ENCODE measurements around the gene PRKN.

DNA sequence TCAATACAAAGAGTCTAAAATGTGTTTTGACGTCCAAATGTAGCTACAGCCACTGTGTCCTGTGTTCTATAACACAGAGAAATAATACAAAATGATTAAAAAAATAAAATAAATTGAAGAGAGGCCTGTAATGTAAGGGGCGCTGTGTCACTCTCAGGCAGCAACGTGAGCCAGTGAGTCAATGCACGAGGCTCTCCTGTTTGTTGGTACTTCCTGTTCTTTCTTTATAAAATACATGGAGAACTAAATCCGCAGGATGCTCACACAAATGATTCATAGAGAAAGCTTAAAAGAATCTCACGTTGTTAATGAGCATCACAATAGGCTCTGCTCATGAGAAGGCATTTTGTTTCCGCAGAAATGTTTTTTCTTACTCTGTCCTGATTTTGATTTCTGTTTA is 818.7 kb downstream of the PRKN start:
- TF ChIP-seq, protein P1, sequence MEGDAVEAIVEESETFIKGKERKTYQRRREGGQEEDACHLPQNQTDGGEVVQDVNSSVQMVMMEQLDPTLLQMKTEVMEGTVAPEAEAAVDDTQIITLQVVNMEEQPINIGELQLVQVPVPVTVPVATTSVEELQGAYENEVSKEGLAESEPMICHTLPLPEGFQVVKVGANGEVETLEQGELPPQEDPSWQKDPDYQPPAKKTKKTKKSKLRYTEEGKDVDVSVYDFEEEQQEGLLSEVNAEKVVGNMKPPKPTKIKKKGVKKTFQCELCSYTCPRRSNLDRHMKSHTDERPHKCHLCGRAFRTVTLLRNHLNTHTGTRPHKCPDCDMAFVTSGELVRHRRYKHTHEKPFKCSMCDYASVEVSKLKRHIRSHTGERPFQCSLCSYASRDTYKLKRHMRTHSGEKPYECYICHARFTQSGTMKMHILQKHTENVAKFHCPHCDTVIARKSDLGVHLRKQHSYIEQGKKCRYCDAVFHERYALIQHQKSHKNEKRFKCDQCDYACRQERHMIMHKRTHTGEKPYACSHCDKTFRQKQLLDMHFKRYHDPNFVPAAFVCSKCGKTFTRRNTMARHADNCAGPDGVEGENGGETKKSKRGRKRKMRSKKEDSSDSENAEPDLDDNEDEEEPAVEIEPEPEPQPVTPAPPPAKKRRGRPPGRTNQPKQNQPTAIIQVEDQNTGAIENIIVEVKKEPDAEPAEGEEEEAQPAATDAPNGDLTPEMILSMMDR (conservative IDR thresholded peaks at IDR 0.05): no peak
- no peak for TF ChIP-seq ZFX (IDR thresholded peaks at IDR 0.05)

Measured in C4-2B (cell line).